GM18508 (cell line): ENCODE results near the gene TUBA1C.
A peak's percentile ranks its signal among the peaks of the same experiment; 100 is the strongest.
"Not testable (repeated sequence)": the region's sequence is repeated elsewhere in the genome, so short reads cannot be mapped to it uniquely, and the experiment has no call there.

Experiments
- ATAC-seq: cut with Tn5 transposase; IDR thresholded peaks from one replicate; pipeline ENCODE4 v1.9.1; 2021; ENCODE audit warnings: moderate number of reproducible peaks; ENCODE audit not compliant: insufficient read depth, unreplicated experiment

The TUBA1C gene

DNA sequence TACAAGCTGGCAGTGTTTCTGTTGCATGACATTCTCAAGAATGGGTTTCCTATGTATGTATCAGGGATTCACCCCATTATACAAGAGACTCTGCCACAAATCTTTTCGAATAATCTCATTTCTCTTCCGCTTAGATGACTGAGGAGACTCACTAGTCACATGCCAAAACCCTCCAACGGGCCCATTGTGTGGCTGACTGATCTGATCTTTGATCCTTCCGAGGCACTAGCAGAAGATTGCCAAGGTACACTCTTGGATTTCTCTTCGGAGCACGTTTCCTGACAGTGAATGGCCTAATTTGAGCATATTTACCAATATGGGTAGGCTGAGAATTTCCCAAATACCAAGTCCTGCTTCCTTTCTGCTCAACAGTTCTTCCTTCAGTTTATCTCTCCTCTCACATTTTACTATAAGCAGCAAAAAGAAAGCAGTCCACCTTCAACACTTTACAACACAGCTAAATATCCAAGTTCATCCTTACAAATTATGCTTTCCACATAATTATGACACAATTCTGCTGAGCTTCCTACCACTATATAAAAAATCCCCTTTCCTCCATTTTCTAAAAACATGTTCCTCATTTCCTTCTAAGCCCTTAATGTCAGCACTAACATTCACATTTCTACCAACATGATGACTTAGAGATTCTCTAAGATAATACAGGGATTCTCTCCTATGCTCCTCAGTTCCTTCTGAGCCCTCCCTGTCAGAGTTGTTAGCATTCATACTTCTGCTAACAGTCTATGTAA lies 41.1 kb downstream of the TUBA1C start:
- ATAC-seq: no peak

DNA sequence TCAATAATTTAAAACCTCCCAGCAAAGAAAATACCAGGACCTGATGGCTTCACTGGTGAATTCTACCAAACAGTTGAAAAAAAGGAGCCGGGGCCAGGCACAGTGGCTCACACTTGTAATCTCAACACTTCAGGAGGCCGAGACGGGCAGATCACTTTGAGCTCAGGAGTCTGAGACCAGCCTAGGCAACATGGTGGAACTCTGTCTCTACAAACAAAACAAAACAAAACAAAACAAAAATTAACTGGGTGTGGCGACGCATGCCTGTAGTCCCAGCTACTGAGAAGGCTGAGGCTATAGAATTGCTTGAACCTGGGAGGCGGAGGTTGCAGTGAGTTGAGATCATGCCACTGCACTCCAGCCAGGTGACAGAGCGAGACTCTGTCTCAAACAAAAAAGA lies 44.5 kb downstream of the TUBA1C start:
- no peak for ATAC-seq

DNA sequence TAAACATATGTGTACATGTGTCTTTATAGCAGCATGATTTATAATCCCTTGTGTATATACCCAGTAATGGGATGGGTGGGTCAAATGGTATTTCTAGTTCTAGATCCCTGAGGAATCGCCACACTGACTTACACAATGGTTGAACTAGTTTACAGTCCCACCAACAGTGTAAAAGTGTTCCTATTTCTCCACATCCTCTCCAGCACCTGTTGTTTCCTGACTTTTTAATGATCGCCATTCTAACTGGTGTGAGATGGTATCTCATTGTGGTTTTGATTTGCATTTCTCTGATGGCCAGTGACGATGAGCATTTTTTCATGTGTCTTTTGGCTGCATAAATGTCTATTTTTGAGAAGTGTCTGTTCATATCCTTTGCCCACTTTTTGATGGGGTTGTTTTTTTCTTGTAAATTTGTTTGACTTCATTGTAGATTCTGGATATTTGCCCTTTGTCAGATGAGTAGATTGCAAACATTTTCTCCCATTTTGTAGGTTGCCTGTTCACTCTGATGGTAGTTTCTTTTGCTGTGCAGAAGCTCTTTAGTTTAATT lies 45.6 kb downstream of the TUBA1C start:
- ATAC-seq: not testable (repeated sequence)

GRCh38 chr12:49314811-49315210 lies 49.9 kb downstream of the TUBA1C start:
- ATAC-seq: no peak

GRCh38 chr12:49317118-49317517 lies 52.2 kb downstream of the TUBA1C start:
- not testable (repeated sequence) for ATAC-seq

- ATAC-seq: not testable (repeated sequence)
These were observed 55.7 kb downstream of the TUBA1C start for GRCh38 chr12:49320411-49321103.

DNA sequence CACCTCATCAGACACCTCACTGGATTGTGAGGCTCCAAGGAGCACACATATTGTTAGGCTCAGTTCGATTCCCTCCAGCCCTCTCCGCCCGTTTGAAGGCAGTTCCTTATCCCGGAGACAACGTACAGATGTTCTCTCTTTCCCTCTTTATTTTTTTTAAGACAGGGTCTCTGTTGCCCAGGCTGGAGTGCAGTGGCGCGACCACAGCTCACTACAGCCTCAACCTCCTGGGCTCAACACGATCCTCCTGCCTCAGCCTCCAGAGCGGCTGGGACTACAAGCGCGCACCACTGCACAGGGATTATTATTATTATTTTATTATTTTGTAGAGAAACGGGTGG lies 57.5 kb downstream of the TUBA1C start:
- ATAC-seq: no peak

- ATAC-seq: peak; percentile 85
These were observed 58.0 kb downstream of the TUBA1C start, which contains the start of gene TROAP for GRCh38 chr12:49322708-49323523. TSS of gene TROAP (plus strand) at chr12:49323255. CDS start at chr12:49323609, 354 bp downstream.

DNA sequence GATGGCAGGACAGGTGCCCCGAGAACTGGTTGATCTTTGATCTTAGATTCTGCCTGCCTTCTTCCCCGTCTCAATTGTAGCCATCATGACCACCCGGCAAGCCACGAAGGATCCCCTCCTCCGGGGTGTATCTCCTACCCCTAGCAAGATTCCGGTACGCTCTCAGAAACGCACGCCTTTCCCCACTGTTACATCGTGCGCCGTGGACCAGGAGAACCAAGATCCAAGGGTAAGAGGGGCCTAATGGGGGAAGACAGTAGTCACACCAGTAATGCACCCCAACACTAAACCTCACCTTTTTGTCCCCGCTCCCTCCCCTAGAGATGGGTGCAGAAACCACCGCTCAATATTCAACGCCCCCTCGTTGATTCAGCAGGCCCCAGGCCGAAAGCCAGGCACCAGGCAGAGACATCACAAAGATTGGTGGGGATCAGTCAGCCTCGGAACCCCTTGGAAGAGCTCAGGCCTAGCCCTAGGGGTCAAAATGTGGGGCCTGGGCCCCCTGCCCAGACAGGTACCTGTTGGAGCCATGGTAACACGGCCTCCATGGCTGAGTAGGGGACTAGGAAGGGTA lies 58.7 kb downstream of the TUBA1C start:
- no peak for ATAC-seq
